K562 (cell line): ENCODE data around the gene OPCML.

Experiments
- CEBPB ChIP-seq: fragments of 450-650 bp; IDR thresholded peaks from 2 replicates; pipeline ENCODE4 v1.6.1; 2016; ENCODE audit warnings: missing genetic modification characterization, missing compliant biosample characterization
- CHD1 ChIP-seq: fragments of 200-600 bp; sonication (generic); IDR thresholded peaks from one replicate; pipeline ENCODE4 v1.6.1; 2012; ENCODE audit warnings: mild to moderate bottlenecking, moderate library complexity, low read length, inconsistent platforms
- CTCF ChIP-seq, 3 experiments: IDR thresholded peaks in 2 of 3; conservative IDR thresholded peaks in 1 of 3; 2 replicates each; pipeline ENCODE4 v1.5.1; 2011 to 2012; ENCODE audit warnings: low read length in 3 of 3, mild to moderate bottlenecking in 3 of 3, control low read depth in 2 of 3, improper control_type of control experiment in 1 of 3, inconsistent platforms in 1 of 3, low read depth in 1 of 3, mixed read lengths in 1 of 3, moderate library complexity in 1 of 3; ENCODE audit not compliant: insufficient read depth in 2 of 3
- FOXM1 ChIP-seq, 2 experiments: fragments of 450-650 bp in 1 of 2; sonication (generic) in 1 of 2; formaldehyde crosslinking in 1 of 2; IDR thresholded peaks; 2 replicates each; pipeline versions ENCODE4 v1.6.1 to v1.9.0; 2017 to 2022; ENCODE audit warnings: low read depth in 2 of 2, mild to moderate bottlenecking in 2 of 2, missing genetic modification reagents in 1 of 2, moderate library complexity in 1 of 2
- NFE2 ChIP-seq: IDR thresholded peaks from 2 replicates; pipeline ENCODE4 v1.6.1; 2014; ENCODE audit warnings: antibody characterized with exemption, low read depth
- POLR2A ChIP-seq: fragments of 450-650 bp; conservative IDR thresholded peaks from 2 replicates; pipeline ENCODE4 v1.6.1; 2016
- SMC3 ChIP-seq: conservative IDR thresholded peaks from 2 replicates; pipeline ENCODE4 v1.6.1; 2011; ENCODE audit warnings: low read depth, low read length, improper control_type of control experiment; ENCODE audit not compliant: insufficient read depth
- SREBF1 ChIP-seq: fragments of 150-350 bp; IDR thresholded peaks from 2 replicates; pipeline ENCODE4 v1.6.1; 2014; ENCODE audit warnings: antibody characterized with exemption, low read depth, low read length, borderline replicate concordance
- TCF7L2 ChIP-seq: fragments of 150-350 bp; IDR thresholded peaks from 2 replicates; pipeline ENCODE4 v1.6.1; 2016; ENCODE audit warnings: low read depth, mild to moderate bottlenecking, low read length, moderate library complexity
- ZNF449 ChIP-seq: fragments of 250-450 bp; sonication (Bioruptor Pico); IDR thresholded peaks from 2 replicates; pipeline ENCODE4 v1.8.0; 2022; ENCODE audit warnings: moderate library complexity, mild to moderate bottlenecking, inconsistent platforms
- ZNF77 ChIP-seq: fragments of 250-450 bp; sonication (Bioruptor Pico); IDR thresholded peaks from 2 replicates; pipeline ENCODE4 v1.5.0; 2020
- ZNF79 ChIP-seq: fragments of 250-450 bp; sonication (Bioruptor Pico); IDR thresholded peaks from 2 replicates; pipeline ENCODE4 v1.4.0; 2020; ENCODE audit warnings: low read depth, mild to moderate bottlenecking, moderate library complexity
- ZSCAN32 ChIP-seq: fragments of 450-650 bp; formaldehyde crosslinking; IDR thresholded peaks from 2 replicates; pipeline ENCODE4 v1.4.0; 2020; ENCODE audit warnings: mild to moderate bottlenecking, moderate library complexity

DNA sequence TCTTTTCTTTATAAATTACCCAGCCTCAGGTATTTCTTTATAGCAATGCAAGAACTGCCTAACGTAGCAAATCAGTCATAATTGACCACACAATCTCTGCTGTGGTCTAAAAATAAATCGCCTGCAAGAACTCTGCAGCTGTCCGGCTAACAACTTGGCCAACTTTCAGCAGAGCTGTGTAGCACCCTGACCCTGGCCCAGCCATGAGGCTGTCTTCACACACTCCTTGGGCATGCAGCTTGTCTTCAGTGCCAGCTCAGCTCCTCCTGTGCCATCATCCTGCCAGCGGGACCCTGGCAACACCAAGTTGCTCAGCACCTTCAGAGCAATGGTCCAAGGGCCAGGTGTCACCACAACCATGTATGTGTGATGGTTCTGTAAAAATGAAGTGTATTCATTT, 355.6 kb downstream of the OPCML start:
- TF ChIP-seq POLR2A (no peak), CEBPB (tag) (no peak), TCF7L2 (no peak), ZNF79 (CRISPR knock-in tag) (no peak), SMC3 (no peak), CHD1 (no peak), FOXM1 (IDR thresholded peaks at IDR 0.05; ENCODE audit: low read depth) (no peak), FOXM1 (CRISPR knock-in tag; IDR thresholded peaks at IDR 0.05; ENCODE audit: low read depth) (no peak), ZSCAN32 (CRISPR knock-in tag) (no peak), ZNF449 (CRISPR knock-in tag) (no peak), CTCF (IDR thresholded peaks at IDR 0.05 in 2 of 3, conservative IDR thresholded peaks at IDR 0.05 in 1 of 3; ENCODE audit: insufficient read depth in 2 of 3, low read depth in 1 of 3, low read length in 3 of 3) (no peak), NFE2 (no peak), SREBF1 (no peak), ZNF77 (no peak)
